ENCODE results near the gene NANOGP8.

- TF ChIP-seq CTCF (IDR thresholded peaks at IDR 0.05) (no peak), POLR2A (IDR thresholded peaks at IDR 0.05) (no peak)
Measured at GRCh38 chr15:35067496-35068347, 17.4 kb downstream of the NANOGP8 start.

Data from body of pancreas (tissue), 4 donors.